Activated CD4-positive, alpha-beta T cell treated with anti-CD3 and anti-CD28 coated beads, Interleukin-2, amount 50 U/mL, for 48 hours (primary cell): ENCODE data around the gene DDX51.
"Not testable (repeated sequence)": the region's sequence is repeated elsewhere in the genome, so short reads cannot be mapped to it uniquely, and the experiment has no call there.

ENCODE experiments used
- DNase-seq, 2 experiments: peaks; one replicate each; pipeline ENCODE4 v3.0.0-alpha.2; 2020

Gene DDX51

DNA sequence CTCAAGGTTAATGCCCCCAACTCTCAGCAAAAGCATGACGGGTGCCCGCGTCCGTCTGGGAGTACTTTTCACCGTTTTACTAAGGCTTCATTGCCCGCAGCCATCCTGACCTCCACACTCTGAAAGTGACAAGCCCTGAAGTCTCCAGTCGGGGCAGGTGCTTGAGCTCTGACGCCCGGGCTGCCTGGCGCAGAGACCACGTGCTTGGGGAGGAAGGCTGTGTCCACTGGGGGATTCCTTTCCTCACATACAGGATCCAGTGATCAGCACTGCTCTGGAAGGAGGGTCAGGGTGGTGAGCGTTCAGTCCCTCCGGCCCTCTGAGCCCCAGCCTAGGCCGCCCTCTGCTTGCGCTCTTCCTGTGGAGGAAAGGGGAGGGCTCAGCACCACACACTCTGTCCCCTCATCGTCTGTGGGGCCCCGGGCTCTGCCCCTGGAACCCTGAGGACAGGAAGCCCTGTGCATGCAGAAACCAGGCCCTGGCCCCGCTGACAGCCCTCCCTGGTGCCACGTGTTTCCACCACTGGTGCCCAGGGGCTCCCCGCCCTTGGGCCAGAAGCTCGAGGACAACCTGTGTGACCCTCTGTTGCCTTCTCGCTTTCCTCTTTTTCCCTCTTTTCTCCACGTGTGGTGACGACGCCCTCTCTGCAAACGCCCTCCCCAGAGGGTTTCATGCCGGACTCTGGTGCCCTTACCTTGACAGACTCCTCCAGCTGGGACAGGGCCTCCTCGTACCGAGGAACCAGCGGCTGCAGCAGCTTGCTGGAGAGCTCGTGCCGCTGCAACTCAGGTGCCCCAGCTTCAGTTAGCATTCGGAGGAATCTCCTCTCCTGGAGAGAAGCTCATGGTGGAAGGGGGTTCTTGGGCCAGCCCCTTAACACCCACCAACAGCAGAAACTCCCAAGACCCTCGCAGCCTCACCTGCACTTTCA, 4.9 kb downstream of the DDX51 start:
- DNase-seq, result no peak

DNA sequence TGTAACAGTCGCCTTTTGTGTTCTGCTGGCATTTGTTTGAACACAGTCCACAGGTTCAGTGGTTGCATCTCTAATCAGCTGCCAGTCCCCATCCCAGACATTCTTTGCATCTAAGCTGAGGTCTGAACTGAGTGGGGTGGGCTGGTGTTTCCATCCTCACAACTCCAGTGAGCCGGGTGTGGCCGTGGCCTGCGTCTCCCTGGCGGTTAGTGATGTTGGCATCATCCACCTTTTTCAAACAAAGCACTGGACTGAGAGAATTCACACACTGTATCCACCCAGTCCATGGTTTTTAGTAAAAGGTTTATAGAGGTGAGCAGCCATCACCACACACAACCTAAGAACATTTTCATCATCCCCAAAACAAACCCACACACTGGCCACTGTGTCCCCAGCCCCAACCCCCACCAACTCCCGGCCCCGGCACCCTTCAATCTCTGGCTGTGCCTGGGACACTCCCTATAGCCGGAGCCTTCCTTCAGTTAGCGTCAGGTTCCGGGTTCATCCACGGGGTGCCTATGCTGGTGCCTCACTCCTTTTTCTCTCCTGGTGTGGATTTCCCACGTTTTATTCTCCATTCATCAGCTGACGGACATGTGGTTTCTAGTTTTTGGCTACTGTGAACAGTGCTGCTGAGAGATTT, 6.5 kb downstream of the DDX51 start:
- no peak for DNase-seq

- not testable (repeated sequence) for DNase-seq
Measured at GRCh38 chr12:132136226-132136625, 7.9 kb downstream of the DDX51 start.

- not testable (repeated sequence) for DNase-seq
Measured at GRCh38 chr12:132134653-132135183, 9.4 kb downstream of the DDX51 start.

- no peak for DNase-seq
Measured at GRCh38 chr12:132133952-132134652, 10.0 kb downstream of the DDX51 start.

- DNase-seq, result no peak
Measured at GRCh38 chr12:132132609-132133430, 11.3 kb downstream of the DDX51 start.

DNA sequence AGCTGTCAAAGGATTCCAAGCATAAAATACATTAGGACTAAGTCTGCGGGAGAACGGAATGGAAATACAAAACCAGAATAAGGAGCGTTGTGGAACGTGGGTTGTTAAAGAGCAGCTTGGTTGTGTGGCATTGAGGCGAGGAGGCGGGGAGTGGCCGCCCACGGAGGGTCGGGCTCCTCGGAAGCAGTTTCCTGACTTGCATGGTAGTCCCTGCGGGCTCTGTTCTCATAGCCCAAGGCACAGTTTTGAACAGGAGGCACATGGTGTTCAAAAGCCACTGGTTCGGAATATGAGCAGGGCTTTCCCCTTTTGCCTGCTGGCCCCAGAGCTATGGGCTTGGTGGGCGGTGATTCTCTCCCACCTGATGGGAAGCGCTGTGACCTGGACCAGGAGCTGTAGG, 12.2 kb downstream of the DDX51 start:
- DNase-seq, result no peak

DNA sequence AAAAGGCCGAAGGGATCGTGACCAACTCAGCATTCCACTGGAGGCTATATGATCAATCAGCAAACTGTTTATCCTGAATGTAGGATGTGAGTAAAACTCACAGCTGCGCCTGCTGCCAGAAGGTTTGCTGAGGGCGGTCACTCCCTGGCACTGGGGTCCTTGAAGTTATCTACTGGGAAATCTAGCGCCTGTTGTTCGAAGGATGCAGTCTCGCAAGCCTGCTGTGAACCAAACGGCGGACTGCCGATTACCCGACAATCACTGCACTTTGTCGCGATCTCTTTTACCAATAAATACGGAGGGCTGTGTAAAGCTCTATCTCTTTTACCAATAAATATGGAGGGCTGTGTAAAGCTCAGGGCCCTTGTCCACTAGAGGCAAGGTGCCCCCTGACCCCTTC, 12.9 kb downstream of the DDX51 start:
- no peak for DNase-seq

- DNase-seq, result no peak
Measured at GRCh38 chr12:132130690-132131089, 13.4 kb downstream of the DDX51 start.

DNA sequence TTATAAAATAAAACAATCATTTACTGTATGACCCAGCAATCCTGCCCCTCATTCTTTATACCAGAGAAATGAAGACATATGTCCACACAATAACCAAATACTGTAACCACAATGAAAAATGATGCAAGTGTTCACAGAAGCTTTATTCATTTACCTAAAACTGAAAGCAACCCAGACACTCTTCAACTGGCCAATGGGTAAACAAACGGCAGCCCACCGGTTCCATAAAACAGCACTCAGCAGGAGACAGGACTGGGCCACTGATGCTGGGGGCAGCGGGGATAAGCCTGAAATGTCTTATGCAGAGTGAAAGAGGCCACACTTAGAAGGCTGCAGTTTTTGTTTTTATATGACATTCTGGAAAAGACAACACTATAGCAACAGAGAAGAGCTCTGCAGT, 15.1 kb downstream of the DDX51 start:
- no peak for DNase-seq

DNA sequence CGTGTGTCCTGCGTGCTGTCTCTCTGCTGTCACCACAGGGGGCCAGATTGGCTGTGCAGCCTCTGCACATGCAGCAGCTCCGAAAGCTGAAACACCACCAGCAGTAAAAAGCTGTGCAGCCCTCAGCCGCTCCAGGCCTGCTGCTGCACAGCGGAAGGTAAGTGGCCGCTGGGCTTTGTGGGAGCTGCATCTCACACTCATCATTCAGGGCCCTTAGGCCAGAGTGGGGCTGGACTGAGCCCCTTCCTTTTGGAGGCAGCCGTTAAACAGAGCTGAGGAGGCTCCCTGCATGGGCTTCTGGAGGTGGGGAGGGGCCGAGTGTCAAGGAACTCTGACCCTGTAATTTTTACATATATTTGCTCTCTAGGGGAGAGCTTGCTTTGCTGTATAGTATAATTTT, 17.1 kb downstream of the DDX51 start:
- no peak for DNase-seq

- DNase-seq, result no peak
Measured at GRCh38 chr12:132125736-132126135, 18.4 kb downstream of the DDX51 start.

GRCh38 chr12:132124766-132125425, 19.2 kb downstream of the DDX51 start:
- no peak for DNase-seq

- no peak for DNase-seq
Measured at GRCh38 chr12:132123970-132124765, 20.0 kb downstream of the DDX51 start.

GRCh38 chr12:132121283-132121682, 22.8 kb downstream of the DDX51 start:
- DNase-seq, result no peak

GRCh38 chr12:132118876-132119275, 25.2 kb downstream of the DDX51 start:
- no peak for DNase-seq

- no peak for DNase-seq
Measured at GRCh38 chr12:132117558-132117875, 26.6 kb downstream of the DDX51 start.

- no peak for DNase-seq
Measured at GRCh38 chr12:132116709-132117557, 27.2 kb downstream of the DDX51 start.

GRCh38 chr12:132115500-132115899, 28.6 kb downstream of the DDX51 start:
- DNase-seq, result no peak

GRCh38 chr12:132114667-132115066, 29.5 kb downstream of the DDX51 start:
- DNase-seq, result no peak
